M059J (cell line): ENCODE measurements around the gene IP6K1. TPM values are rescaled to one million over a fixed set of nuclear protein-coding genes. Genes with fewer than 3 reads are reported as not detected.
A peak's percentile ranks its signal among the peaks of the same experiment; 100 is the strongest.
"Not testable (repeated sequence)": the region's sequence is repeated elsewhere in the genome, so short reads cannot be mapped to it uniquely, and the experiment has no call there.

Source experiments
- DNase-seq: peaks from one replicate; pipeline ENCODE4 v3.0.0-alpha.2; 2012; ENCODE audit warnings: low read depth
- total RNA-seq: library from RNA; depleted of rRNA; stranded (reverse); fragments of >200 nt; shearing (Covaris generic); gene quantifications from 2 replicates; pipeline ENCODE4 v1.2.3, GENCODE V29; 2014

Gene IP6K1
- total RNA-seq, 1 experiment from 2014 or later: 33.7 TPM

- no peak for DNase-seq
Measured at GRCh38 chr3:49712166-49712565, 74.2 kb downstream of the IP6K1 start.

- no peak for DNase-seq
Measured at GRCh38 chr3:49711489-49711888, 74.9 kb downstream of the IP6K1 start.

- no peak for DNase-seq
Measured at GRCh38 chr3:49709852-49710251, 76.5 kb downstream of the IP6K1 start.

GRCh38 chr3:49707113-49707480 is 79.2 kb downstream of the IP6K1 start:
- peak; percentile 61 for DNase-seq

- DNase-seq: no peak
Measured at GRCh38 chr3:49706456-49707112, 79.8 kb downstream of the IP6K1 start.

GRCh38 chr3:49705390-49705960 is 80.9 kb downstream of the IP6K1 start:
- no peak for DNase-seq

- DNase-seq: no peak
Measured at GRCh38 chr3:49704629-49705028, 81.7 kb downstream of the IP6K1 start.

- DNase-seq: no peak
Measured at GRCh38 chr3:49703956-49704355, 82.4 kb downstream of the IP6K1 start.

- peak; percentile 60 for DNase-seq
Measured at GRCh38 chr3:49703443-49703927, 82.9 kb downstream of the IP6K1 start.

GRCh38 chr3:49702672-49703071 is 83.7 kb downstream of the IP6K1 start:
- no peak for DNase-seq

GRCh38 chr3:49701388-49702077 is 84.8 kb downstream of the IP6K1 start:
- DNase-seq: no peak

- no peak for DNase-seq
Measured at GRCh38 chr3:49700453-49701128, 85.8 kb downstream of the IP6K1 start.

- DNase-seq: no peak
Measured at GRCh38 chr3:49700014-49700413, 86.3 kb downstream of the IP6K1 start.

- DNase-seq: no peak
Measured at GRCh38 chr3:49699281-49699979, 86.9 kb downstream of the IP6K1 start.

GRCh38 chr3:49695350-49696015 is 90.9 kb downstream of the IP6K1 start:
- DNase-seq: not testable (repeated sequence)

- DNase-seq: not testable (repeated sequence)
Measured at GRCh38 chr3:49694409-49695070, 91.8 kb downstream of the IP6K1 start.

- DNase-seq: not testable (repeated sequence)
Measured at GRCh38 chr3:49691481-49691880, 94.9 kb downstream of the IP6K1 start.

GRCh38 chr3:49690856-49691255 is 95.5 kb downstream of the IP6K1 start:
- not testable (repeated sequence) for DNase-seq

GRCh38 chr3:49689908-49690624 is 96.3 kb downstream of the IP6K1 start:
- DNase-seq: not testable (repeated sequence)
